ENCODE data around the gene SYT11.

SYT11 gene

GRCh38 chr1:155856257-155856974, 3.0 kb upstream of the SYT11 start:
- H3K4me3 Mint-ChIP-seq: peak overlapping the region; percentile 100
- H3K36me3 Mint-ChIP-seq: no peaks in the 10 kb centered on the region
- peak overlapping the region; percentile 99 for H3K27ac Mint-ChIP-seq
- H3K27me3 Mint-ChIP-seq: no peaks in the 10 kb centered on the region
- H3K9me3 Mint-ChIP-seq (ENCODE audit: low read depth): no peaks in the 10 kb centered on the region
- peaks cover 52% of the 10 kb centered on the region for H3K4me1 Mint-ChIP-seq (ENCODE audit: low read depth)

- H3K27ac Mint-ChIP-seq: peak within 1 kb of the TSS; percentile 99
Observed at GRCh38 chr1:155856975-155857930, 2.1 kb upstream of the SYT11 start, which contains the start of gene GON4L. Gene GON4L, minus strand, starts transcription at chr1:155857214. Its CDS starts 3,434 bp downstream, at chr1:155853780.

GRCh38 chr1:155858800-155859233, 550 bp upstream of the SYT11 start:
- Mint-ChIP-seq H3K27ac (peak overlapping the region; percentile 87), H3K27me3 (peaks cover 2% of the 10 kb centered on the region), H3K9me3 (ENCODE audit: low read depth) (no peaks in the 10 kb centered on the region), H3K4me3 (peak overlapping the region; percentile 100), H3K36me3 (no peaks in the 10 kb centered on the region), H3K4me1 (ENCODE audit: low read depth) (peaks cover 35% of the 10 kb centered on the region)

More at GRCh38 chr1:155856975-155857930, 2.1 kb upstream of the SYT11 start, which contains the start of gene GON4L:
- H3K9me3 Mint-ChIP-seq (ENCODE audit: low read depth): no peaks in the 10 kb centered on the region
- peaks cover 2% of the 10 kb centered on the region for H3K27me3 Mint-ChIP-seq
- H3K4me3 Mint-ChIP-seq: peak within 1 kb of the TSS; percentile 100
- peaks cover 45% of the 10 kb centered on the region for H3K4me1 Mint-ChIP-seq (ENCODE audit: low read depth)
- H3K36me3 Mint-ChIP-seq: no peaks in the 10 kb centered on the region

GRCh38 chr1:155859881-155860871, 809 bp downstream of the SYT11 start:
- Mint-ChIP-seq H3K27me3 (peaks cover 2% of the 10 kb centered on the region), H3K36me3 (no peaks in the 10 kb centered on the region), H3K27ac (peak overlapping the region; percentile 87), H3K4me1 (ENCODE audit: low read depth) (peaks cover 33% of the 10 kb centered on the region), H3K4me3 (peak overlapping the region; percentile 100), H3K9me3 (ENCODE audit: low read depth) (no peaks in the 10 kb centered on the region)

GRCh38 chr1:155860970-155861510, 1.7 kb downstream of the SYT11 start:
- no peaks in the 10 kb centered on the region for H3K36me3 Mint-ChIP-seq
- H3K27ac Mint-ChIP-seq: peak overlapping the region; percentile 16
- H3K9me3 Mint-ChIP-seq (ENCODE audit: low read depth): no peaks in the 10 kb centered on the region
- peaks cover 30% of the 10 kb centered on the region for H3K4me1 Mint-ChIP-seq (ENCODE audit: low read depth)
- H3K27me3 Mint-ChIP-seq: peaks cover 2% of the 10 kb centered on the region
- peak overlapping the region; percentile 100 for H3K4me3 Mint-ChIP-seq

GRCh38 chr1:155861896-155862295, 2.5 kb downstream of the SYT11 start:
- Mint-ChIP-seq H3K27ac (no peak overlapping the region), H3K4me3 (no peak overlapping the region), H3K9me3 (ENCODE audit: low read depth) (no peaks in the 10 kb centered on the region), H3K36me3 (no peaks in the 10 kb centered on the region), H3K4me1 (ENCODE audit: low read depth) (peaks cover 27% of the 10 kb centered on the region), H3K27me3 (peaks cover 2% of the 10 kb centered on the region)

GRCh38 chr1:155864393-155864792, 5.0 kb downstream of the SYT11 start:
- no peak overlapping the region for H3K27ac Mint-ChIP-seq
- peaks cover 8% of the 10 kb centered on the region for H3K4me1 Mint-ChIP-seq (ENCODE audit: low read depth)
- H3K27me3 Mint-ChIP-seq: peaks cover 2% of the 10 kb centered on the region

GRCh38 chr1:155867766-155868165, 8.4 kb downstream of the SYT11 start:
- H3K4me3 Mint-ChIP-seq: no peak overlapping the region
- no peak overlapping the region for H3K27ac Mint-ChIP-seq
- peaks cover 2% of the 10 kb centered on the region for H3K36me3 Mint-ChIP-seq
- no peaks in the 10 kb centered on the region for H3K9me3 Mint-ChIP-seq (ENCODE audit: low read depth)
- H3K4me1 Mint-ChIP-seq (ENCODE audit: low read depth): no peaks in the 10 kb centered on the region
- no peaks in the 10 kb centered on the region for H3K27me3 Mint-ChIP-seq

More at GRCh38 chr1:155864393-155864792, 5.0 kb downstream of the SYT11 start:
- no peak overlapping the region for H3K4me3 Mint-ChIP-seq
- no peaks in the 10 kb centered on the region for H3K36me3 Mint-ChIP-seq
- no peaks in the 10 kb centered on the region for H3K9me3 Mint-ChIP-seq (ENCODE audit: low read depth)

GRCh38 chr1:155871390-155871789, 12.0 kb downstream of the SYT11 start:
- no peaks in the 10 kb centered on the region for H3K9me3 Mint-ChIP-seq (ENCODE audit: low read depth)
- no peak overlapping the region for H3K27ac Mint-ChIP-seq

GRCh38 chr1:155872527-155872926, 13.2 kb downstream of the SYT11 start:
- Mint-ChIP-seq H3K27me3 (no peaks in the 10 kb centered on the region), H3K27ac (no peak overlapping the region), H3K4me3 (no peak overlapping the region), H3K4me1 (ENCODE audit: low read depth) (no peaks in the 10 kb centered on the region), H3K36me3 (peaks cover 2% of the 10 kb centered on the region), H3K9me3 (ENCODE audit: low read depth) (no peaks in the 10 kb centered on the region)

More at GRCh38 chr1:155871390-155871789, 12.0 kb downstream of the SYT11 start:
- H3K4me1 Mint-ChIP-seq (ENCODE audit: low read depth): no peaks in the 10 kb centered on the region
- no peaks in the 10 kb centered on the region for H3K27me3 Mint-ChIP-seq
- H3K4me3 Mint-ChIP-seq: no peak overlapping the region
- peaks cover 2% of the 10 kb centered on the region for H3K36me3 Mint-ChIP-seq

- Mint-ChIP-seq H3K27me3 (no peaks in the 10 kb centered on the region), H3K4me3 (no peak overlapping the region), H3K4me1 (ENCODE audit: low read depth) (no peaks in the 10 kb centered on the region)
Observed at GRCh38 chr1:155873860-155874259, 14.5 kb downstream of the SYT11 start.

GRCh38 chr1:155877945-155878344, 18.6 kb downstream of the SYT11 start:
- H3K27me3 Mint-ChIP-seq: no peaks in the 10 kb centered on the region
- no peaks in the 10 kb centered on the region for H3K36me3 Mint-ChIP-seq
- H3K4me1 Mint-ChIP-seq (ENCODE audit: low read depth): no peaks in the 10 kb centered on the region
- H3K4me3 Mint-ChIP-seq: no peak overlapping the region
- H3K27ac Mint-ChIP-seq: no peak overlapping the region
- H3K9me3 Mint-ChIP-seq (ENCODE audit: low read depth): no peaks in the 10 kb centered on the region

More at GRCh38 chr1:155873860-155874259, 14.5 kb downstream of the SYT11 start:
- Mint-ChIP-seq H3K27ac (no peak overlapping the region), H3K36me3 (peaks cover 2% of the 10 kb centered on the region), H3K9me3 (ENCODE audit: low read depth) (no peaks in the 10 kb centered on the region)

- no peaks in the 10 kb centered on the region for H3K27me3 Mint-ChIP-seq
- no peaks in the 10 kb centered on the region for H3K36me3 Mint-ChIP-seq
- no peaks in the 10 kb centered on the region for H3K4me1 Mint-ChIP-seq (ENCODE audit: low read depth)
- H3K4me3 Mint-ChIP-seq: no peak overlapping the region
- no peaks in the 10 kb centered on the region for H3K9me3 Mint-ChIP-seq (ENCODE audit: low read depth)
- no peak overlapping the region for H3K27ac Mint-ChIP-seq
Observed at GRCh38 chr1:155880251-155880650, 20.9 kb downstream of the SYT11 start.

GRCh38 chr1:155880950-155881349, 21.6 kb downstream of the SYT11 start:
- Mint-ChIP-seq H3K27me3 (no peaks in the 10 kb centered on the region), H3K9me3 (ENCODE audit: low read depth) (no peaks in the 10 kb centered on the region), H3K36me3 (no peaks in the 10 kb centered on the region), H3K4me3 (no peak overlapping the region), H3K27ac (no peak overlapping the region), H3K4me1 (ENCODE audit: low read depth) (no peaks in the 10 kb centered on the region)
